K562 (cell line): ENCODE results near the gene LRRC47.

Experiments used
- CBX5 ChIP-seq: IDR thresholded peaks from 2 replicates; pipeline ENCODE4 v1.6.1; 2014; ENCODE audit warnings: low read depth, borderline replicate concordance
- CREB3L1 ChIP-seq: fragments of 450-650 bp; IDR thresholded peaks from 2 replicates; pipeline ENCODE4 v1.6.1; 2014; ENCODE audit warnings: low read depth, mild to moderate bottlenecking, moderate library complexity, borderline replicate concordance
- EGR1 ChIP-seq: fragments of 450-650 bp; conservative IDR thresholded peaks from 2 replicates; pipeline ENCODE4 v1.6.1; 2017; ENCODE audit warnings: mild to moderate bottlenecking
- PHF8 ChIP-seq: fragments of 200-600 bp; sonication (generic); IDR thresholded peaks from 2 replicates; pipeline ENCODE4 v1.6.1; 2012; ENCODE audit warnings: mixed run types, mild to moderate bottlenecking, inconsistent platforms, low read length, moderate library complexity, borderline replicate concordance
- PRPF4 ChIP-seq: fragments of 200-400 bp; formaldehyde crosslinking; IDR thresholded peaks from one replicate; pipeline ENCODE4 v1.6.1; 2017; ENCODE audit warnings: low read length, low read depth, mild to moderate bottlenecking; ENCODE audit not compliant: insufficient read depth, poor library complexity, severe bottlenecking
- SAP30 ChIP-seq: fragments of 200-600 bp; sonication (generic); IDR thresholded peaks from 2 replicates; pipeline ENCODE4 v1.6.1; 2012; ENCODE audit warnings: borderline replicate concordance, low read depth, mild to moderate bottlenecking, moderate library complexity, low read length, control low read depth, inconsistent platforms; ENCODE audit not compliant: insufficient read depth, poor library complexity, severe bottlenecking
- XRCC5 ChIP-seq: fragments of 200-400 bp; formaldehyde crosslinking; IDR thresholded peaks from 2 replicates; pipeline ENCODE4 v1.6.1; 2017; ENCODE audit warnings: low read depth, mild to moderate bottlenecking, low read length
- ZKSCAN1 ChIP-seq: fragments of 150-350 bp; IDR thresholded peaks from 2 replicates; pipeline ENCODE4 v1.6.1; 2016; ENCODE audit warnings: low read depth, low read length
- TF ChIP-seq, protein P1 (sequence below): IDR thresholded peaks from 2 replicates; pipeline ENCODE4 v1.6.1; 2011; ENCODE audit not compliant: insufficient read length; ENCODE audit errors: extremely low read depth
- TF ChIP-seq, protein P2 (sequence below), 2 experiments: fragments of 450-650 bp; formaldehyde crosslinking in 1 of 2; IDR thresholded peaks; 2 replicates each; pipeline versions ENCODE4 v1.4.0 to v1.6.1; 2014 to 2020; ENCODE audit warnings: mild to moderate bottlenecking in 2 of 2, borderline replicate concordance in 1 of 2, low read depth in 1 of 2

GRCh38 chr1:3817821-3818597 lies 21.7 kb upstream of the LRRC47 start:
- no peak for TF ChIP-seq SAP30
- TF ChIP-seq, protein P1, sequence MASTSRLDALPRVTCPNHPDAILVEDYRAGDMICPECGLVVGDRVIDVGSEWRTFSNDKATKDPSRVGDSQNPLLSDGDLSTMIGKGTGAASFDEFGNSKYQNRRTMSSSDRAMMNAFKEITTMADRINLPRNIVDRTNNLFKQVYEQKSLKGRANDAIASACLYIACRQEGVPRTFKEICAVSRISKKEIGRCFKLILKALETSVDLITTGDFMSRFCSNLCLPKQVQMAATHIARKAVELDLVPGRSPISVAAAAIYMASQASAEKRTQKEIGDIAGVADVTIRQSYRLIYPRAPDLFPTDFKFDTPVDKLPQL, result no peak
- TF ChIP-seq, protein P2, sequence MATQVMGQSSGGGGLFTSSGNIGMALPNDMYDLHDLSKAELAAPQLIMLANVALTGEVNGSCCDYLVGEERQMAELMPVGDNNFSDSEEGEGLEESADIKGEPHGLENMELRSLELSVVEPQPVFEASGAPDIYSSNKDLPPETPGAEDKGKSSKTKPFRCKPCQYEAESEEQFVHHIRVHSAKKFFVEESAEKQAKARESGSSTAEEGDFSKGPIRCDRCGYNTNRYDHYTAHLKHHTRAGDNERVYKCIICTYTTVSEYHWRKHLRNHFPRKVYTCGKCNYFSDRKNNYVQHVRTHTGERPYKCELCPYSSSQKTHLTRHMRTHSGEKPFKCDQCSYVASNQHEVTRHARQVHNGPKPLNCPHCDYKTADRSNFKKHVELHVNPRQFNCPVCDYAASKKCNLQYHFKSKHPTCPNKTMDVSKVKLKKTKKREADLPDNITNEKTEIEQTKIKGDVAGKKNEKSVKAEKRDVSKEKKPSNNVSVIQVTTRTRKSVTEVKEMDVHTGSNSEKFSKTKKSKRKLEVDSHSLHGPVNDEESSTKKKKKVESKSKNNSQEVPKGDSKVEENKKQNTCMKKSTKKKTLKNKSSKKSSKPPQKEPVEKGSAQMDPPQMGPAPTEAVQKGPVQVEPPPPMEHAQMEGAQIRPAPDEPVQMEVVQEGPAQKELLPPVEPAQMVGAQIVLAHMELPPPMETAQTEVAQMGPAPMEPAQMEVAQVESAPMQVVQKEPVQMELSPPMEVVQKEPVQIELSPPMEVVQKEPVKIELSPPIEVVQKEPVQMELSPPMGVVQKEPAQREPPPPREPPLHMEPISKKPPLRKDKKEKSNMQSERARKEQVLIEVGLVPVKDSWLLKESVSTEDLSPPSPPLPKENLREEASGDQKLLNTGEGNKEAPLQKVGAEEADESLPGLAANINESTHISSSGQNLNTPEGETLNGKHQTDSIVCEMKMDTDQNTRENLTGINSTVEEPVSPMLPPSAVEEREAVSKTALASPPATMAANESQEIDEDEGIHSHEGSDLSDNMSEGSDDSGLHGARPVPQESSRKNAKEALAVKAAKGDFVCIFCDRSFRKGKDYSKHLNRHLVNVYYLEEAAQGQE (IDR thresholded peaks at IDR 0.05; ENCODE audit: borderline replicate concordance), result no peak
- TF ChIP-seq, protein P2 (CRISPR knock-in tag; IDR thresholded peaks at IDR 0.05; ENCODE audit: low read depth), result no peak
- TF ChIP-seq EGR1, result no peak
- no peak for TF ChIP-seq CBX5
- no peak for TF ChIP-seq XRCC5
- TF ChIP-seq PHF8, result no peak
- no peak for TF ChIP-seq CREB3L1
- TF ChIP-seq PRPF4, result no peak
- no peak for TF ChIP-seq ZKSCAN1
